A549 (cell line): Measurements from ENCODE around the gene CILP. TPM values are rescaled to one million over a fixed set of nuclear protein-coding genes. Genes with fewer than 3 reads are reported as not detected.
A peak's percentile ranks its signal among the peaks of the same experiment; 100 is the strongest.

Experiments used
- ATAC-seq, 2 experiments: fragments of 200-7000 bp in 1 of 2; fragments of >200 bp in 1 of 2; cut with Nextera tagmentation in 1 of 2; cut with Tn5 transposase in 1 of 2; 3 replicates each; pipeline versions ENCODE4 v1.8.0 to v1.9.1; 2018 to 2020; ENCODE audit warnings: mild to moderate bottlenecking in 1 of 2, moderate library complexity in 1 of 2
- CTCF ChIA-PET: fragments of 300-600 bp; sonication (Branson Sonifier 250); formaldehyde crosslinking; extraction: SDS; loops from one replicate; lab custom pipeline; 2021; ENCODE audit warnings: antibody characterized with exemption, inconsistent platforms; lab: Yijun Ruan, JAX
- POLR2A ChIA-PET: fragments of 350-600 bp; formaldehyde crosslinking; extraction: SDS; loops from one replicate; lab custom pipeline; 2021; ENCODE audit warnings: antibody characterized with exemption, inconsistent platforms; lab: Yijun Ruan, JAX
- DNase-seq, 2 experiments: peaks; one replicate each; pipeline versions ENCODE4 v3.0.0 to v3.0.0-alpha.2; 2011 to 2016; ENCODE audit warnings: low read depth in 1 of 2, low spot score in 1 of 2
- FAIRE-seq: peaks from 2 replicates; lab custom pipeline; 2011; peaks lifted over from hg19 to GRCh38; lab: Jason Lieb, UNC
- H3K27ac ChIP-seq, 2 experiments: fragments of >200 bp; sonication (Bioruptor Twin); formaldehyde crosslinking; 3 replicates each; pipeline ENCODE4 v1.5.1; 2016 to 2017
- H3K4me1 ChIP-seq: fragments of >200 bp; sonication (Bioruptor Twin); formaldehyde crosslinking; 3 replicates; pipeline ENCODE4 v1.6.1; 2016
- H3K4me2 ChIP-seq: fragments of >200 bp; sonication (Bioruptor Twin); formaldehyde crosslinking; 3 replicates; pipeline ENCODE4 v1.6.1; 2016
- H3K4me3 ChIP-seq: fragments of >200 bp; sonication (Bioruptor Twin); formaldehyde crosslinking; 3 replicates; pipeline ENCODE4 v1.5.1; 2016
- H3K9me3 ChIP-seq: fragments of >200 bp; sonication (Bioruptor Twin); formaldehyde crosslinking; 3 replicates; pipeline ENCODE4 v1.6.1; 2016
- ATOH8 ChIP-seq: fragments of 250-450 bp; sonication (Bioruptor Pico); IDR thresholded peaks from 2 replicates; pipeline ENCODE4 v1.5.0; 2020; ENCODE audit warnings: low read depth, mild to moderate bottlenecking, moderate library complexity
- BCL3 ChIP-seq: fragments of >200 bp; sonication (Bioruptor Twin); formaldehyde crosslinking; IDR thresholded peaks from 3 replicates; pipeline ENCODE4 v1.6.1; 2016
- CHD2 ChIP-seq: fragments of 150-350 bp; IDR thresholded peaks from 2 replicates; pipeline ENCODE4 v1.6.1; 2014; ENCODE audit warnings: low read length; ENCODE audit not compliant: partially characterized antibody
- CHD4 ChIP-seq: fragments of 200-600 bp; sonication (generic); IDR thresholded peaks from 2 replicates; pipeline ENCODE4 v1.6.1; 2016; ENCODE audit warnings: antibody characterized with exemption, mild to moderate bottlenecking, borderline replicate concordance
- E2F6 ChIP-seq: IDR thresholded peaks from 2 replicates; pipeline ENCODE4 v1.6.1; 2012; ENCODE audit warnings: low read depth, borderline replicate concordance
- EHF ChIP-seq: fragments of 250-450 bp; sonication (Bioruptor Pico); IDR thresholded peaks from 2 replicates; pipeline ENCODE4 v1.5.0; 2020; ENCODE audit warnings: mild to moderate bottlenecking
- EHMT2 ChIP-seq: fragments of 200-600 bp; sonication (generic); IDR thresholded peaks from 2 replicates; pipeline ENCODE4 v1.6.1; 2016; ENCODE audit warnings: antibody characterized with exemption, low read depth, mild to moderate bottlenecking, moderate library complexity
- FOSB ChIP-seq: fragments of 250-450 bp; sonication (Bioruptor Pico); IDR thresholded peaks from 2 replicates; pipeline ENCODE4 v1.5.0; 2020; ENCODE audit warnings: mild to moderate bottlenecking, moderate library complexity
- FOXS1 ChIP-seq: fragments of 250-450 bp; sonication (Bioruptor Pico); IDR thresholded peaks from 2 replicates; pipeline ENCODE4 v1.5.0; 2020; ENCODE audit warnings: mild to moderate bottlenecking, moderate library complexity
- HMGXB4 ChIP-seq: fragments of 250-450 bp; sonication (Bioruptor Pico); IDR thresholded peaks from 2 replicates; pipeline ENCODE4 v1.5.0; 2021; ENCODE audit warnings: mild to moderate bottlenecking, moderate library complexity, borderline replicate concordance
- HOXB5 ChIP-seq: fragments of 250-450 bp; sonication (Bioruptor Pico); IDR thresholded peaks from 2 replicates; pipeline ENCODE4 v1.5.0; 2020; ENCODE audit warnings: mild to moderate bottlenecking, moderate library complexity
- JUN ChIP-seq, 2 experiments: fragments of >200 bp; sonication (Bioruptor Twin); formaldehyde crosslinking; IDR thresholded peaks; 2 replicates in 1 of 2; 3 replicates in 1 of 2; pipeline ENCODE4 v1.6.1; 2016 to 2017
- KDM1A ChIP-seq: fragments of 200-600 bp; sonication (generic); IDR thresholded peaks from 2 replicates; pipeline ENCODE4 v1.6.1; 2016; ENCODE audit warnings: low read depth, mild to moderate bottlenecking
- KDM5A ChIP-seq: fragments of 200-600 bp; sonication (generic); IDR thresholded peaks from 2 replicates; pipeline ENCODE4 v1.6.1; 2016; ENCODE audit warnings: antibody characterized with exemption, mild to moderate bottlenecking
- NR3C1 ChIP-seq: fragments of >200 bp; sonication (Bioruptor Twin); formaldehyde crosslinking; IDR thresholded peaks from 3 replicates; pipeline ENCODE4 v1.6.1; 2017
- USF2 ChIP-seq: fragments of 450-650 bp; IDR thresholded peaks from 2 replicates; pipeline ENCODE4 v1.6.1; 2014; ENCODE audit warnings: antibody characterized with exemption
- ZC3H11A ChIP-seq: fragments of 450-650 bp; IDR thresholded peaks from 2 replicates; pipeline ENCODE4 v1.6.1; 2014; ENCODE audit warnings: antibody characterized with exemption, mild to moderate bottlenecking
- ZSCAN20 ChIP-seq: fragments of 250-450 bp; sonication (Bioruptor Pico); IDR thresholded peaks from 2 replicates; pipeline ENCODE4 v1.8.0; 2022; ENCODE audit warnings: mild to moderate bottlenecking, moderate library complexity
- WGBS: methylation state at CpG from one replicate; pipeline ENCODE4 v1.1.6; 2017; ENCODE audit errors: missing lambda C conversion rate; 5-methylcytosine and 5-hydroxymethylcytosine counted together
- polyA plus RNA-seq, 4 experiments: library from polyadenylated mRNA; depleted of rRNA in 3 of 4; stranded (reverse); fragments of >200 nt; fragmentation: RNase III in 1 of 4; extraction: RNeasy Plus Mini Kit Qiagen cat#74134 plus additional on column Dnase treatment in 1 of 4; gene quantifications; 2 replicates in 3 of 4; 3 replicates in 1 of 4; pipeline ENCODE4 v1.2.3, GENCODE V29; 2011 to 2017

CILP gene
- polyA plus RNA-seq, 2 of the 4 experiments (the other 2 are of a cell fraction), result 0.09 to 0.14 TPM

- ATAC-seq, result no peak
- CTCF ChIA-PET, result interaction anchor here (0.8 to 1.7 kb wide), 4 partner anchors 15 to 211 kb away, joined by 3 to 4 read pairs (median 3); partner anchors contain the start of gene PARP16
- DNase-seq, result no peak
- TF ChIP-seq USF2, result no peak
- no peaks in the 10 kb centered on the region for H3K9me3 ChIP-seq
- no peak overlapping the region for H3K4me2 ChIP-seq
- peaks cover 59% of the 10 kb centered on the region for H3K4me1 ChIP-seq
- H3K4me3 ChIP-seq, result no peak overlapping the region
- WGBS, result 90% methylated on average over 5 of the region's 5 CpGs
- H3K27ac ChIP-seq, result peak overlapping the region in 1 of 2 experiments; percentile 78; a peak in 2 of 6 replicates
- POLR2A ChIA-PET, result interaction anchor here (0.5 to 1.2 kb wide), 2 partner anchors 9 to 10 kb away, joined by 3 to 5 read pairs; partner anchors contain the start of gene CLPX
- no peak for FAIRE-seq
These were observed 36.8 kb downstream of the CILP start for GRCh38 chr15:65174509-65174908.

- no peak for ATAC-seq
These were observed 38.7 kb downstream of the CILP start for GRCh38 chr15:65172531-65172930.

More at GRCh38 chr15:65172531-65172930, 38.7 kb downstream of the CILP start:
- no peaks in the 10 kb centered on the region for H3K9me3 ChIP-seq
- FAIRE-seq, result no peak
- H3K27ac ChIP-seq, result peak overlapping the region in 1 of 2 experiments; percentile 78; a peak in 3 of 6 replicates
- peaks cover 43% of the 10 kb centered on the region for H3K4me1 ChIP-seq
- no peak overlapping the region for H3K4me2 ChIP-seq
- ChIA-PET CTCF (interaction anchor here (0.6 to 1.6 kb wide), 4 partner anchors 20 to 364 kb away, joined by 3 to 6 read pairs (median 3); no protein-coding TSS in a partner anchor), POLR2A (interaction anchor here (2.0 kb wide), 1 partner anchor 13 kb away, joined by 9 read pairs; the partner anchor contains the start of gene CLPX)
- 94% methylated on average over 5 of the region's 5 CpGs for WGBS
- DNase-seq, result no peak
- no peak overlapping the region for H3K4me3 ChIP-seq
- no peak for TF ChIP-seq HOXB5
- no peak for TF ChIP-seq ATOH8 (CRISPR knock-in tag)
- no peak for TF ChIP-seq ZSCAN20 (CRISPR knock-in tag)
- no peak for TF ChIP-seq FOXS1
- TF ChIP-seq EHF, result no peak
- TF ChIP-seq E2F6, result no peak
- TF ChIP-seq CHD4, result no peak
- TF ChIP-seq KDM1A, result no peak
- TF ChIP-seq CHD2, result no peak
- TF ChIP-seq FOSB (CRISPR knock-in tag), result no peak
- TF ChIP-seq JUN (IDR thresholded peaks at IDR 0.05), result no peak
- no peak for TF ChIP-seq EHMT2
- no peak for TF ChIP-seq ZC3H11A
- TF ChIP-seq NR3C1, result no peak
- no peak for TF ChIP-seq HMGXB4
- TF ChIP-seq BCL3, result no peak
- no peak for TF ChIP-seq KDM5A
